ENCODE measurements around the gene CTNNA1. TPM values are rescaled to one million over a fixed set of nuclear protein-coding genes. Genes with fewer than 3 reads are reported as not detected.

Gene CTNNA1
- polyA plus RNA-seq, 1 experiment, result 140 TPM

GRCh38 chr5:138844812-138845513 lies 91.7 kb downstream of the CTNNA1 start:
- DNase-seq (ENCODE audit: low read depth, low spot score), result peak; percentile 46
- TF ChIP-seq, protein P1, sequence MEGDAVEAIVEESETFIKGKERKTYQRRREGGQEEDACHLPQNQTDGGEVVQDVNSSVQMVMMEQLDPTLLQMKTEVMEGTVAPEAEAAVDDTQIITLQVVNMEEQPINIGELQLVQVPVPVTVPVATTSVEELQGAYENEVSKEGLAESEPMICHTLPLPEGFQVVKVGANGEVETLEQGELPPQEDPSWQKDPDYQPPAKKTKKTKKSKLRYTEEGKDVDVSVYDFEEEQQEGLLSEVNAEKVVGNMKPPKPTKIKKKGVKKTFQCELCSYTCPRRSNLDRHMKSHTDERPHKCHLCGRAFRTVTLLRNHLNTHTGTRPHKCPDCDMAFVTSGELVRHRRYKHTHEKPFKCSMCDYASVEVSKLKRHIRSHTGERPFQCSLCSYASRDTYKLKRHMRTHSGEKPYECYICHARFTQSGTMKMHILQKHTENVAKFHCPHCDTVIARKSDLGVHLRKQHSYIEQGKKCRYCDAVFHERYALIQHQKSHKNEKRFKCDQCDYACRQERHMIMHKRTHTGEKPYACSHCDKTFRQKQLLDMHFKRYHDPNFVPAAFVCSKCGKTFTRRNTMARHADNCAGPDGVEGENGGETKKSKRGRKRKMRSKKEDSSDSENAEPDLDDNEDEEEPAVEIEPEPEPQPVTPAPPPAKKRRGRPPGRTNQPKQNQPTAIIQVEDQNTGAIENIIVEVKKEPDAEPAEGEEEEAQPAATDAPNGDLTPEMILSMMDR (IDR thresholded peaks at IDR 0.05; ENCODE audit: low read depth, low read length), result no peak
- Histone ChIP-seq H3K9me3 (ENCODE audit: control insufficient read depth, insufficient read depth, low read length) (no peaks in the 10 kb centered on the region), H3K27me3 (ENCODE audit: control insufficient read depth, insufficient read depth, low read length) (no peaks in the 10 kb centered on the region), H3K4me3 (ENCODE audit: low read depth, low read length) (no peak overlapping the region), H3K27ac (ENCODE audit: low read depth, low read length) (no peak overlapping the region)
- CTCF ChIA-PET, result interaction anchor here (1.4 kb wide), 1 partner anchor 19 kb away, joined by 6 read pairs; no protein-coding TSS in a partner anchor
- POLR2A ChIA-PET, result no interaction called here

DNA sequence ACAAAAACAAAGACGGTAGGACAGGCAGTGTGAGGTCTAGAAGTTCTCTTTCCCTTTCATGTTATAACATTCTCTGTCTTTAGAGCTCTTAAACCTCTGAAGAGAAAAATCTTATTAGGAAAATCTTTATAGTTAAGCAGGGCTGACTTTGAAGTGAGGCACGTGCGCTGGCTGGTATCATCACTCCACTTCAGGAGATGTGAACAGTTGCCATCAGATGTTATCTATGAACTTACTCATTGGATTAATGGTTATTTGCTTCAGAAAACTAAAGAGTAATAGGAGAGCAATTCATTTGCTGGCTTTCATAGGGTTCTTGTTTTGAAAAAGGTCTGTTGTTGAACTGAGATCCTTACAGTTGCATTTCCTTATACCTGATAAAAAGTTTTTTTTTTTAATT lies 96.2 kb downstream of the CTNNA1 start:
- no peaks in the 10 kb centered on the region for H3K9me3 ChIP-seq (ENCODE audit: control insufficient read depth, insufficient read depth, low read length)
- H3K27me3 ChIP-seq (ENCODE audit: control insufficient read depth, insufficient read depth, low read length), result no peaks in the 10 kb centered on the region
- no peak overlapping the region for H3K27ac ChIP-seq (ENCODE audit: low read depth, low read length)
- ChIA-PET CTCF (interaction anchor here (1.8 kb wide), 1 partner anchor 24 kb away, joined by 4 read pairs; no protein-coding TSS in a partner anchor), POLR2A (no interaction called here)
- TF ChIP-seq, protein P1 (IDR thresholded peaks at IDR 0.05; ENCODE audit: low read depth, low read length), result no peak
- no peak for DNase-seq (ENCODE audit: low read depth, low spot score)
- no peak overlapping the region for H3K4me3 ChIP-seq (ENCODE audit: low read depth, low read length)

- DNase-seq (ENCODE audit: low read depth, low spot score), result no peak
- ChIA-PET CTCF (interaction anchor here (1.8 kb wide), 1 partner anchor 24 kb away, joined by 4 read pairs; no protein-coding TSS in a partner anchor), POLR2A (no interaction called here)
- Histone ChIP-seq H3K27ac (ENCODE audit: low read depth, low read length) (no peak overlapping the region), H3K4me3 (ENCODE audit: low read depth, low read length) (no peak overlapping the region), H3K27me3 (ENCODE audit: control insufficient read depth, insufficient read depth, low read length) (no peaks in the 10 kb centered on the region), H3K9me3 (ENCODE audit: control insufficient read depth, insufficient read depth, low read length) (no peaks in the 10 kb centered on the region)
- TF ChIP-seq, protein P1 (IDR thresholded peaks at IDR 0.05; ENCODE audit: low read depth, low read length), result no peak
Observed at GRCh38 chr5:138849882-138850281, 96.7 kb downstream of the CTNNA1 start.

DNA sequence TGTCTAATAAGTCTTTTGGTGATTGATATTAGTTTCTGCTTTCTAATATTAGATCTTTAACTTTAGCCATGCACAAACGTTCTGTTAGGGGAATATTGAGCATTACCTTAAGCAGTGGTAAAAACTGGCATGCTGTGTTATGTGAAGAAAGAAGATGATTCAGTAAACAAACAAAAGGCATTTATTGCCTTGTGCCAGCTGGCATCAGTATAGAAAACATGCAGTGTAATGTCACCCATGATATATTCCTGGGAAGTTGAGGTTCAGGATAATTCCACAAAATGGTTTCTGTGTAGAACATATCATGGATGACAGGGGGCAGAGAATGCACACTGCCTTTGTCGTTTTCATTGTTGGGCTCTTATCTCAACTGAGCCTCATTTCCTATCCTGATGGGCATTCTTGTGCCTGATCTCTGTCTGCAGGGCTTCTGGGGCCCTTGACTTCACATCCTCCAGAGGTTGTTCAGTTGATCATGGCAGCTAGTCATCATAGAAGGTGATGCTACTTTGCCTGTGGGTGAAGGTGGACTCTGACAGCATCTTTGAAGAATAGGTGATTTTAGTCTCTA lies 97.7 kb downstream of the CTNNA1 start:
- DNase-seq (ENCODE audit: low read depth, low spot score), result no peak
- Histone ChIP-seq H3K27ac (ENCODE audit: low read depth, low read length) (no peak overlapping the region), H3K27me3 (ENCODE audit: control insufficient read depth, insufficient read depth, low read length) (no peaks in the 10 kb centered on the region), H3K4me3 (ENCODE audit: low read depth, low read length) (no peak overlapping the region), H3K9me3 (ENCODE audit: control insufficient read depth, insufficient read depth, low read length) (no peaks in the 10 kb centered on the region)
- TF ChIP-seq, protein P1 (IDR thresholded peaks at IDR 0.05; ENCODE audit: low read depth, low read length), result no peak
- CTCF ChIA-PET, result interaction anchor here (1.0 kb wide), 1 partner anchor 26 kb away, joined by 3 read pairs; no protein-coding TSS in a partner anchor
- POLR2A ChIA-PET, result no interaction called here

- POLR2A ChIA-PET, result no interaction called here
- no peak for DNase-seq (ENCODE audit: low read depth, low spot score)
- Histone ChIP-seq H3K4me3 (ENCODE audit: low read depth, low read length) (no peak overlapping the region), H3K27me3 (ENCODE audit: control insufficient read depth, insufficient read depth, low read length) (no peaks in the 10 kb centered on the region), H3K9me3 (ENCODE audit: control insufficient read depth, insufficient read depth, low read length) (no peaks in the 10 kb centered on the region), H3K27ac (ENCODE audit: low read depth, low read length) (no peak overlapping the region)
- TF ChIP-seq, protein P1 (IDR thresholded peaks at IDR 0.05; ENCODE audit: low read depth, low read length), result no peak
- CTCF ChIA-PET, result interaction anchor here (0.7 kb wide), 1 partner anchor 40 kb away, joined by 4 read pairs; no protein-coding TSS in a partner anchor
Observed at GRCh38 chr5:138853132-138853531, 99.9 kb downstream of the CTNNA1 start.
